ENCODE data around the gene PLEK. TPM values are rescaled to one million over a fixed set of nuclear protein-coding genes. Genes with fewer than 3 reads are reported as not detected.

PLEK gene
- polyA plus RNA-seq, 1 of the 3 experiments (the other 2 are of a cell fraction): 0.02 TPM

GRCh38 chr2:68344031-68344430, 21.1 kb upstream of the PLEK start:
- WGBS (ENCODE audit: low lambda C conversion rate): 40% methylated on average over 1 of the region's 1 CpG
- ChIA-PET CTCF (interaction anchor here (0.7 to 1.6 kb wide), 3 partner anchors 13 to 105 kb away, joined by 3 to 4 read pairs (median 3); no protein-coding TSS in a partner anchor), POLR2A (no interaction called here)
- Histone ChIP-seq H3K9ac (no peak overlapping the region), H2AFZ (ENCODE audit: low read depth) (no peak overlapping the region), H3K79me2 (ENCODE audit: insufficient read depth) (no peaks in the 10 kb centered on the region), H4K20me1 (ENCODE audit: insufficient read depth) (no peaks in the 10 kb centered on the region), H3F3A (replicated peaks; ENCODE audit: insufficient read depth) (no peaks in the 10 kb centered on the region), H3K9me3 (no peaks in the 10 kb centered on the region), H3K27me3 (ENCODE audit: insufficient read depth) (no peaks in the 10 kb centered on the region), H3K36me3 (replicated peaks in 1 of 2; ENCODE audit: control insufficient read depth in 1 of 2, insufficient read depth in 2 of 2, low read length in 1 of 2) (no peaks in the 10 kb centered on the region), H3K4me3 (ENCODE audit: low read depth in 2 of 2, low read length in 1 of 2) (no peak overlapping the region), H3K9me2 (no peaks in the 10 kb centered on the region), H3K4me2 (no peak overlapping the region), H3K27ac (ENCODE audit: low read depth in 2 of 2, low read length in 1 of 2) (no peak overlapping the region), H3K4me1 (ENCODE audit: control insufficient read depth in 1 of 2, insufficient read depth in 2 of 2, low read depth in 1 of 2, low read length in 1 of 2) (no peaks in the 10 kb centered on the region)
- TF ChIP-seq TEAD4 (IDR thresholded peaks at IDR 0.05; ENCODE audit: borderline replicate concordance, insufficient read depth) (no peak), NRF1 (IDR thresholded peaks at IDR 0.05; ENCODE audit: low read depth, low read length) (no peak)
- DNase-seq: no peak

- H3K9ac ChIP-seq: no peak overlapping the region
- POLR2A ChIA-PET: no interaction called here
- no peak overlapping the region for H2AFZ ChIP-seq (ENCODE audit: low read depth)
- no peaks in the 10 kb centered on the region for H3K9me3 ChIP-seq
- H3K36me3 ChIP-seq (replicated peaks in 1 of 2; ENCODE audit: control insufficient read depth in 1 of 2, insufficient read depth in 2 of 2, low read length in 1 of 2): no peaks in the 10 kb centered on the region
- DNase-seq: no peak
- no peak overlapping the region for H3K27ac ChIP-seq (ENCODE audit: low read depth in 2 of 2, low read length in 1 of 2)
- CTCF ChIA-PET: interaction anchor here (1.6 kb wide), 1 partner anchor 12 kb away, joined by 3 read pairs; no protein-coding TSS in a partner anchor
- no peaks in the 10 kb centered on the region for H3F3A ChIP-seq (replicated peaks; ENCODE audit: insufficient read depth)
- no peak overlapping the region for H3K4me3 ChIP-seq (ENCODE audit: low read depth in 2 of 2, low read length in 1 of 2)
- no peak overlapping the region for H3K4me2 ChIP-seq
- H4K20me1 ChIP-seq (ENCODE audit: insufficient read depth): no peaks in the 10 kb centered on the region
- TF ChIP-seq IRF3 (IDR thresholded peaks at IDR 0.05; ENCODE audit: low read depth, low read length) (no peak), NRF1 (IDR thresholded peaks at IDR 0.05; ENCODE audit: low read depth, low read length) (no peak), PBX3 (IDR thresholded peaks at IDR 0.05) (no peak), TEAD4 (IDR thresholded peaks at IDR 0.05; ENCODE audit: borderline replicate concordance, insufficient read depth) (no peak), FOXJ3 (CRISPR knock-in tag; IDR thresholded peaks at IDR 0.05) (no peak), CHD2 (IDR thresholded peaks at IDR 0.05; ENCODE audit: low read length, partially characterized antibody) (no peak), TCF12 (IDR thresholded peaks at IDR 0.05) (no peak), SMC3 (IDR thresholded peaks at IDR 0.05; ENCODE audit: low read depth, low read length) (no peak), REST (IDR thresholded peaks at IDR 0.05; ENCODE audit: low read depth, low read length) (no peak), MXI1 (IDR thresholded peaks at IDR 0.05; ENCODE audit: low read depth, low read length) (no peak), POLR2AphosphoS5 (IDR thresholded peaks at IDR 0.05; ENCODE audit: low read depth, low read length) (no peak), RFX5 (IDR thresholded peaks at IDR 0.05; ENCODE audit: low read length) (no peak), NFIC (IDR thresholded peaks at IDR 0.05; ENCODE audit: borderline replicate concordance) (no peak), RXRA (IDR thresholded peaks at IDR 0.05; ENCODE audit: borderline replicate concordance, low read depth) (no peak), SIN3A (IDR thresholded peaks at IDR 0.05; ENCODE audit: borderline replicate concordance, low read depth, low read length) (no peak), USF1 (IDR thresholded peaks at IDR 0.05; ENCODE audit: borderline replicate concordance, low read depth) (no peak), RCOR1 (IDR thresholded peaks at IDR 0.05; ENCODE audit: low read length) (no peak), EZH2phosphoT487 (IDR thresholded peaks at IDR 0.05; ENCODE audit: borderline replicate concordance, low read depth) (no peak)
- H3K4me1 ChIP-seq (ENCODE audit: control insufficient read depth in 1 of 2, insufficient read depth in 2 of 2, low read depth in 1 of 2, low read length in 1 of 2): no peaks in the 10 kb centered on the region
- no peaks in the 10 kb centered on the region for H3K9me2 ChIP-seq
- 76% methylated on average over 9 of the region's 9 CpGs for WGBS (ENCODE audit: low lambda C conversion rate)
- no peaks in the 10 kb centered on the region for H3K79me2 ChIP-seq (ENCODE audit: insufficient read depth)
- no peaks in the 10 kb centered on the region for H3K27me3 ChIP-seq (ENCODE audit: insufficient read depth)
These were observed 19.8 kb upstream of the PLEK start for GRCh38 chr2:68345129-68345875.

Measured in SK-N-SH (cell line).